ENCODE results near the gene ERCC4. TPM values are rescaled to one million over a fixed set of nuclear protein-coding genes. Genes with fewer than 3 reads are reported as not detected.

ERCC4 gene
- polyA plus RNA-seq, 1 experiment, result 4.9 TPM

GRCh38 chr16:13951611-13952010, 31.7 kb downstream of the ERCC4 start:
- Histone ChIP-seq H3K36me3 (ENCODE audit: control insufficient read depth, insufficient read depth, low read length) (peaks cover 2% of the 10 kb centered on the region), H3K27me3 (ENCODE audit: control insufficient read depth, insufficient read depth, low read length) (no peaks in the 10 kb centered on the region), H3K4me3 (ENCODE audit: low read depth, low read length) (no peak overlapping the region)
- ChIA-PET POLR2A (no interaction called here), CTCF (no interaction called here)
- DNase-seq (ENCODE audit: low read depth), result no peak
- TF ChIP-seq CTCF (IDR thresholded peaks at IDR 0.05; ENCODE audit: insufficient read depth, low read depth, low read length), result no peak

GRCh38 chr16:13953501-13953900, 33.5 kb downstream of the ERCC4 start:
- ChIA-PET CTCF (no interaction called here), POLR2A (no interaction called here)
- H3K36me3 ChIP-seq (ENCODE audit: control insufficient read depth, insufficient read depth, low read length), result no peaks in the 10 kb centered on the region
- no peak for DNase-seq (ENCODE audit: low read depth)
- no peak for TF ChIP-seq CTCF (IDR thresholded peaks at IDR 0.05; ENCODE audit: insufficient read depth, low read depth, low read length)
- H3K27me3 ChIP-seq (ENCODE audit: control insufficient read depth, insufficient read depth, low read length), result no peaks in the 10 kb centered on the region
- no peak overlapping the region for H3K4me3 ChIP-seq (ENCODE audit: low read depth, low read length)

GRCh38 chr16:13956635-13957196, 36.8 kb downstream of the ERCC4 start:
- H3K4me3 ChIP-seq (ENCODE audit: low read depth, low read length), result peak overlapping the region; percentile 36
- no peaks in the 10 kb centered on the region for H3K36me3 ChIP-seq (ENCODE audit: control insufficient read depth, insufficient read depth, low read length)
- TF ChIP-seq CTCF (IDR thresholded peaks at IDR 0.05; ENCODE audit: insufficient read depth, low read depth, low read length), result no peak
- ChIA-PET CTCF (interaction anchor here (0.9 kb wide), 1 partner anchor 37 kb away, joined by 4 read pairs; the partner anchor contains the start of gene ERCC4), POLR2A (no interaction called here)
- no peak for DNase-seq (ENCODE audit: low read depth)
- H3K27me3 ChIP-seq (ENCODE audit: control insufficient read depth, insufficient read depth, low read length), result no peaks in the 10 kb centered on the region

GRCh38 chr16:13957197-13958078, 37.5 kb downstream of the ERCC4 start:
- Histone ChIP-seq H3K27me3 (ENCODE audit: control insufficient read depth, insufficient read depth, low read length) (no peaks in the 10 kb centered on the region), H3K4me3 (ENCODE audit: low read depth, low read length) (peak overlapping the region; percentile 36), H3K36me3 (ENCODE audit: control insufficient read depth, insufficient read depth, low read length) (no peaks in the 10 kb centered on the region)
- ChIA-PET CTCF (interaction anchor here (0.9 kb wide), 1 partner anchor 38 kb away, joined by 4 read pairs; the partner anchor contains the start of gene ERCC4), POLR2A (no interaction called here)
- no peak for TF ChIP-seq CTCF (IDR thresholded peaks at IDR 0.05; ENCODE audit: insufficient read depth, low read depth, low read length)
- peak; percentile 79 for DNase-seq (ENCODE audit: low read depth)

- no peaks in the 10 kb centered on the region for H3K27me3 ChIP-seq (ENCODE audit: control insufficient read depth, insufficient read depth, low read length)
- no peaks in the 10 kb centered on the region for H3K36me3 ChIP-seq (ENCODE audit: control insufficient read depth, insufficient read depth, low read length)
- no peak overlapping the region for H3K4me3 ChIP-seq (ENCODE audit: low read depth, low read length)
- POLR2A ChIA-PET, result no interaction called here
- DNase-seq (ENCODE audit: low read depth), result no peak
- no peak for TF ChIP-seq CTCF (IDR thresholded peaks at IDR 0.05; ENCODE audit: insufficient read depth, low read depth, low read length)
- CTCF ChIA-PET, result interaction anchor here (1.3 kb wide), 1 partner anchor 14 kb away, joined by 3 read pairs; no protein-coding TSS in a partner anchor
Observed at GRCh38 chr16:13958474-13958873, 38.5 kb downstream of the ERCC4 start.

Data from BJ (cell line).